Activated T-helper 1 cell treated with anti-CD3 and anti-CD28 coated beads, Interleukin-2, amount 50 U/mL, for 16 hours (primary cell): ENCODE measurements around the gene SMIM3.
"Not testable (repeated sequence)": the region's sequence is repeated elsewhere in the genome, so short reads cannot be mapped to it uniquely, and the experiment has no call there.

Experiments used
- DNase-seq, 2 donors: peaks; one replicate each; pipeline ENCODE4 v3.0.0-alpha.2; 2020; ENCODE audit warnings: low read depth in 1 of 2, low spot score in 1 of 2

The SMIM3 gene

GRCh38 chr5:150778517-150779396 is at the start of gene SMIM3:
SMIM3 (plus strand) TSS chr5:150778757; CDS start chr5:150795441, 16,684 bp downstream.
- DNase-seq, result peak; percentile 35 to 51

GRCh38 chr5:150729859-150730258 is 48.7 kb upstream of the SMIM3 start:
- DNase-seq, result no peak

- no peak for DNase-seq
These were observed 46.8 kb upstream of the SMIM3 start for GRCh38 chr5:150731669-150732242.

GRCh38 chr5:150734579-150735384 is 43.8 kb upstream of the SMIM3 start:
- no peak for DNase-seq

- DNase-seq, result no peak
These were observed 39.7 kb upstream of the SMIM3 start for GRCh38 chr5:150738862-150739261.

- DNase-seq, result no peak
These were observed 37.6 kb upstream of the SMIM3 start for GRCh38 chr5:150740992-150741391.

- not testable (repeated sequence) for DNase-seq
These were observed 36.0 kb upstream of the SMIM3 start for GRCh38 chr5:150742455-150743141.

GRCh38 chr5:150743142-150743488 is 35.4 kb upstream of the SMIM3 start:
- DNase-seq, result not testable (repeated sequence)

GRCh38 chr5:150750469-150750868 is 28.1 kb upstream of the SMIM3 start:
- no peak for DNase-seq

- DNase-seq, result no peak
These were observed 27.3 kb upstream of the SMIM3 start for GRCh38 chr5:150751096-150751891.

GRCh38 chr5:150753463-150753862 is 25.1 kb upstream of the SMIM3 start:
- DNase-seq, result no peak

- no peak for DNase-seq
These were observed 24.7 kb upstream of the SMIM3 start for GRCh38 chr5:150753863-150754262.

- DNase-seq, result no peak
These were observed 21.4 kb upstream of the SMIM3 start for GRCh38 chr5:150757087-150757649.

- DNase-seq, result no peak
These were observed 20.4 kb upstream of the SMIM3 start for GRCh38 chr5:150758203-150758530.

- DNase-seq, result peak; percentile 84 to 86
These were observed 19.8 kb upstream of the SMIM3 start, which contains the start of gene DCTN4 for GRCh38 chr5:150758531-150759333. DCTN4 (minus strand) TSS chr5:150759017; CDS start chr5:150758993, 24 bp downstream.

- DNase-seq, result no peak
These were observed 19.3 kb upstream of the SMIM3 start for GRCh38 chr5:150759334-150759583.

- DNase-seq, result no peak
These were observed 16.3 kb upstream of the SMIM3 start for GRCh38 chr5:150762211-150762610.

- DNase-seq, result no peak
These were observed 15.4 kb upstream of the SMIM3 start for GRCh38 chr5:150763023-150763769.

GRCh38 chr5:150764530-150764929 is 14.0 kb upstream of the SMIM3 start:
- no peak for DNase-seq
